HEK293 (cell line): ENCODE results near the gene SRD5A1.

Experiments used
- CTCF ChIA-PET: fragments of 350-600 bp; formaldehyde crosslinking; extraction: SDS; loops from one replicate; lab custom pipeline; 2021; ENCODE audit warnings: antibody characterized with exemption; lab: Yijun Ruan, JAX
- POLR2A ChIA-PET: fragments of 300-600 bp; formaldehyde crosslinking; extraction: SDS; loops from one replicate; lab custom pipeline; 2020; ENCODE audit warnings: antibody characterized with exemption, inconsistent platforms; lab: Yijun Ruan, JAX
- H3K27ac ChIP-seq: fragments of 200-500 bp; sonication (Bioruptor generic); 2 replicates; pipeline ENCODE4 v1.5.1; 2014; ENCODE audit warnings: low read depth, low read length, control low read depth, inconsistent platforms; ENCODE audit errors: extremely low read depth
- H3K36me3 ChIP-seq, 2 experiments: fragments of 200-500 bp in 1 of 2; sonication (Bioruptor generic) in 1 of 2; 1 replicate in 1 of 2; 2 replicates in 1 of 2; pipeline ENCODE4 v1.5.1; 2014 to 2017; ENCODE audit warnings: inconsistent platforms in 2 of 2, low read length in 2 of 2; ENCODE audit not compliant: control insufficient read depth in 2 of 2, insufficient read depth in 1 of 2
- H3K4me1 ChIP-seq: fragments of 200-500 bp; sonication (Bioruptor generic); 2 replicates; pipeline ENCODE4 v1.5.1; 2014; ENCODE audit warnings: mild to moderate bottlenecking, low read length, inconsistent platforms; ENCODE audit not compliant: control insufficient read depth, insufficient read depth
- H3K4me3 ChIP-seq: 2 replicates; pipeline ENCODE4 v1.5.1; 2011; ENCODE audit warnings: low read depth, mild to moderate bottlenecking, control low read depth, low read length, moderate library complexity
- H3K9me3 ChIP-seq: fragments of 200-500 bp; sonication (Bioruptor generic); 2 replicates; pipeline ENCODE4 v1.5.1; 2014; ENCODE audit warnings: low read depth, low read length, inconsistent platforms; ENCODE audit not compliant: control insufficient read depth, insufficient read depth
- CTCF ChIP-seq: fragments of 450-650 bp; formaldehyde crosslinking; IDR thresholded peaks from 2 replicates; pipeline ENCODE4 v1.5.1; 2016; ENCODE audit warnings: missing biosample characterization, missing genetic modification characterization
- GLIS2 ChIP-seq: fragments of 450-650 bp; formaldehyde crosslinking; IDR thresholded peaks from 2 replicates; pipeline ENCODE4 v1.5.1; 2016; ENCODE audit warnings: missing biosample characterization, missing genetic modification characterization
- HIC1 ChIP-seq: fragments of 450-650 bp; formaldehyde crosslinking; IDR thresholded peaks from 2 replicates; pipeline ENCODE4 v1.5.1; 2016; ENCODE audit warnings: missing biosample characterization, missing genetic modification characterization
- IKZF3 ChIP-seq: fragments of 450-650 bp; IDR thresholded peaks from 2 replicates; pipeline ENCODE4 v1.5.0; 2018; ENCODE audit warnings: missing biosample characterization, mild to moderate bottlenecking, missing genetic modification characterization, moderate library complexity
- KLF7 ChIP-seq: fragments of 450-650 bp; formaldehyde crosslinking; IDR thresholded peaks from 2 replicates; pipeline ENCODE4 v1.5.1; 2016; ENCODE audit warnings: missing biosample characterization, missing genetic modification characterization, borderline replicate concordance
- KLF9 ChIP-seq: fragments of 450-650 bp; formaldehyde crosslinking; IDR thresholded peaks from 2 replicates; pipeline ENCODE4 v1.5.1; 2016; ENCODE audit warnings: missing biosample characterization, missing genetic modification characterization, low read depth
- ZBTB17 ChIP-seq: fragments of 450-650 bp; formaldehyde crosslinking; IDR thresholded peaks from 2 replicates; pipeline ENCODE4 v1.5.1; 2016; ENCODE audit warnings: missing biosample characterization, missing genetic modification characterization
- ZFP41 ChIP-seq: fragments of 450-650 bp; formaldehyde crosslinking; IDR thresholded peaks from 2 replicates; pipeline ENCODE4 v1.5.1; 2016; ENCODE audit warnings: missing biosample characterization, missing genetic modification characterization, borderline replicate concordance
- ZNF121 ChIP-seq: fragments of 450-650 bp; formaldehyde crosslinking; IDR thresholded peaks from 2 replicates; pipeline ENCODE4 v1.5.1; 2016; ENCODE audit warnings: missing biosample characterization, missing genetic modification characterization
- ZNF157 ChIP-seq: fragments of 450-650 bp; formaldehyde crosslinking; IDR thresholded peaks from 2 replicates; pipeline ENCODE4 v1.5.1; 2016; ENCODE audit warnings: missing biosample characterization, missing genetic modification characterization
- ZNF223 ChIP-seq: fragments of 450-650 bp; formaldehyde crosslinking; IDR thresholded peaks from 2 replicates; pipeline ENCODE4 v1.5.1; 2016; ENCODE audit warnings: missing biosample characterization, missing genetic modification characterization
- ZNF248 ChIP-seq: fragments of 450-650 bp; formaldehyde crosslinking; IDR thresholded peaks from 2 replicates; pipeline ENCODE4 v1.5.1; 2017; ENCODE audit warnings: missing biosample characterization, missing genetic modification characterization
- ZNF292 ChIP-seq: fragments of 450-650 bp; formaldehyde crosslinking; IDR thresholded peaks from 2 replicates; pipeline ENCODE4 v1.5.1; 2016; ENCODE audit warnings: low read depth, missing biosample characterization, missing genetic modification characterization, borderline replicate concordance
- ZNF335 ChIP-seq: fragments of 450-650 bp; formaldehyde crosslinking; conservative IDR thresholded peaks from 2 replicates; pipeline ENCODE4 v1.5.1; 2016; ENCODE audit warnings: missing biosample characterization, missing genetic modification characterization
- ZNF398 ChIP-seq: fragments of 450-650 bp; formaldehyde crosslinking; IDR thresholded peaks from 2 replicates; pipeline ENCODE4 v1.5.1; 2017; ENCODE audit warnings: missing biosample characterization, missing genetic modification characterization
- ZNF416 ChIP-seq: fragments of 450-650 bp; formaldehyde crosslinking; IDR thresholded peaks from 2 replicates; pipeline ENCODE4 v1.5.1; 2016; ENCODE audit warnings: missing biosample characterization, missing genetic modification characterization
- ZNF514 ChIP-seq: fragments of 450-650 bp; formaldehyde crosslinking; IDR thresholded peaks from 2 replicates; pipeline ENCODE4 v1.5.1; 2016; ENCODE audit warnings: missing biosample characterization, missing genetic modification characterization
- ZNF560 ChIP-seq: fragments of 450-650 bp; formaldehyde crosslinking; IDR thresholded peaks from 2 replicates; pipeline ENCODE4 v1.5.1; 2017; ENCODE audit warnings: missing biosample characterization, missing genetic modification characterization, borderline replicate concordance
- ZNF580 ChIP-seq: fragments of 450-650 bp; formaldehyde crosslinking; IDR thresholded peaks from 2 replicates; pipeline ENCODE4 v1.5.1; 2016; ENCODE audit warnings: missing biosample characterization, missing genetic modification characterization
- ZNF704 ChIP-seq: fragments of 450-650 bp; formaldehyde crosslinking; IDR thresholded peaks from 2 replicates; pipeline ENCODE4 v1.5.1; 2016; ENCODE audit warnings: missing biosample characterization, missing genetic modification characterization
- ZNF791 ChIP-seq: fragments of 450-650 bp; formaldehyde crosslinking; IDR thresholded peaks from 2 replicates; pipeline ENCODE4 v1.5.1; 2016; ENCODE audit warnings: missing biosample characterization, missing genetic modification characterization
- ZSCAN23 ChIP-seq: fragments of 450-650 bp; formaldehyde crosslinking; IDR thresholded peaks from 2 replicates; pipeline ENCODE4 v1.5.1; 2016; ENCODE audit warnings: missing biosample characterization, missing genetic modification characterization
- ZSCAN4 ChIP-seq: fragments of 450-650 bp; formaldehyde crosslinking; IDR thresholded peaks from 2 replicates; pipeline ENCODE4 v1.5.1; 2017; ENCODE audit warnings: missing biosample characterization, missing genetic modification characterization

Gene SRD5A1

GRCh38 chr5:6602441-6602840 lies 30.8 kb upstream of the SRD5A1 start (continued):
- TF ChIP-seq ZNF248 (tag by site-specific recombination) (no peak), ZFP41 (tag by site-specific recombination) (no peak), ZSCAN4 (no peak), ZNF121 (no peak), ZBTB17 (tag by site-specific recombination) (no peak)

GRCh38 chr5:6603643-6604042 lies 29.6 kb upstream of the SRD5A1 start:
- ChIA-PET POLR2A (no interaction called here), CTCF (no interaction called here)
- H3K9me3 ChIP-seq, result no peaks in the 10 kb centered on the region
- H3K36me3 ChIP-seq, result peaks cover 67 to 97% of the 10 kb centered on the region in 2 experiments
- TF ChIP-seq IKZF3 (tag by site-specific recombination) (no peak), ZNF398 (tag by site-specific recombination) (no peak), ZNF223 (tag by site-specific recombination) (no peak), ZNF580 (tag by site-specific recombination) (no peak), ZNF157 (no peak), KLF7 (tag by site-specific recombination) (no peak), ZNF560 (tag by site-specific recombination) (no peak), KLF9 (no peak), ZNF514 (no peak), ZNF335 (tag by site-specific recombination) (no peak), ZSCAN23 (tag by site-specific recombination) (no peak), CTCF (tag by site-specific recombination) (no peak), HIC1 (tag by site-specific recombination) (no peak), ZNF791 (tag by site-specific recombination) (no peak), ZNF704 (tag by site-specific recombination) (no peak), ZNF416 (no peak), GLIS2 (tag by site-specific recombination) (no peak), ZNF292 (no peak)
- H3K4me1 ChIP-seq, result no peaks in the 10 kb centered on the region
- no peak overlapping the region for H3K27ac ChIP-seq
- no peak overlapping the region for H3K4me3 ChIP-seq
